Right lobe of liver (tissue), 4 donors: Measurements from ENCODE around the gene FAM110C.

Experiments used
- POLR2A ChIP-seq: fragments of 450-650 bp; IDR thresholded peaks from one replicate; pipeline ENCODE4 v1.6.1; 2017; ENCODE audit warnings: antibody characterized with exemption, mild to moderate bottlenecking
- TF ChIP-seq, protein P1 (sequence below), 4 donors: fragments of 200-600 bp in 3 of 4; fragments of 450-650 bp in 1 of 4; IDR thresholded peaks; one replicate each; pipeline versions ENCODE4 v1.5.1 to v1.8.0; 2016 to 2022; ENCODE audit warnings: antibody characterized with exemption in 4 of 4, mild to moderate bottlenecking in 2 of 4
- donor health status: DM: no; HTN: no; CAD: no.
- donor health status: DM: no; HTN: no; CAD: no.
- donor health status: DM: no; HTN: yes; CAD: no.

DNA sequence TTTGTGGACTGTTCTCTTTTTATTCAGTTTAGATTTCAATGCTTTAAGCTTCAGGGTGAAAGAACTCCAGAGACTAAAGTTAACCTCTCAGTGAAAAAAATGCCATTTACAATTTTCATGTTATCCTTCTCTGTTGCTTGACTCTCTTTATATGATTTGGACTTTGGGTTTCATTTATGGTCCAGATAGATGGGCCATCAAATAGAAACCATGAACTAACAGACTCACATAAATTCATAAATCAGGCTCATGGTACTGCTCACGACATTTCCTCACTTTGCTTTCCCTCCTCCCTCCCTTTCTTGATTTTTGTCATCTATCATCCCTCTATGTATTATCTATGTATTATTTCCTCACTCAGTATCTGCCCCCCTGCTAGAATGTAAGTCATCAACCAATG lies 10.0 kb downstream of the FAM110C start:
- TF ChIP-seq, protein P1, sequence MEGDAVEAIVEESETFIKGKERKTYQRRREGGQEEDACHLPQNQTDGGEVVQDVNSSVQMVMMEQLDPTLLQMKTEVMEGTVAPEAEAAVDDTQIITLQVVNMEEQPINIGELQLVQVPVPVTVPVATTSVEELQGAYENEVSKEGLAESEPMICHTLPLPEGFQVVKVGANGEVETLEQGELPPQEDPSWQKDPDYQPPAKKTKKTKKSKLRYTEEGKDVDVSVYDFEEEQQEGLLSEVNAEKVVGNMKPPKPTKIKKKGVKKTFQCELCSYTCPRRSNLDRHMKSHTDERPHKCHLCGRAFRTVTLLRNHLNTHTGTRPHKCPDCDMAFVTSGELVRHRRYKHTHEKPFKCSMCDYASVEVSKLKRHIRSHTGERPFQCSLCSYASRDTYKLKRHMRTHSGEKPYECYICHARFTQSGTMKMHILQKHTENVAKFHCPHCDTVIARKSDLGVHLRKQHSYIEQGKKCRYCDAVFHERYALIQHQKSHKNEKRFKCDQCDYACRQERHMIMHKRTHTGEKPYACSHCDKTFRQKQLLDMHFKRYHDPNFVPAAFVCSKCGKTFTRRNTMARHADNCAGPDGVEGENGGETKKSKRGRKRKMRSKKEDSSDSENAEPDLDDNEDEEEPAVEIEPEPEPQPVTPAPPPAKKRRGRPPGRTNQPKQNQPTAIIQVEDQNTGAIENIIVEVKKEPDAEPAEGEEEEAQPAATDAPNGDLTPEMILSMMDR (IDR thresholded peaks at IDR 0.05): no peak
- no peak for TF ChIP-seq POLR2A
